Heart left ventricle (tissue), 16 donors: Measurements from ENCODE around the gene CRY2. TPM values are rescaled to one million over a fixed set of nuclear protein-coding genes. Genes with fewer than 3 reads are reported as not detected.
A peak's percentile ranks its signal among the peaks of the same experiment; 100 is the strongest.

Experiments used
- ATAC-seq, 4 donors: fragments of 200-7000 bp; cut with Tn5 transposase; one replicate each; pipeline ENCODE4 v1.9.1; 2020 to 2022; ENCODE audit warnings: moderate library complexity in 4 of 4, mild to moderate bottlenecking in 3 of 4, moderate number of reproducible peaks in 1 of 4
- DNase-seq, 5 donors: peaks; one replicate each; pipeline ENCODE4 v3.0.0-alpha.2; 2020
- H3K27ac ChIP-seq, 12 donors: fragments of 200-600 bp; sonication (generic) in 4 of 12; one replicate each; pipeline versions ENCODE4 v1.5.0 to v1.8.0; 2016 to 2022; ENCODE audit warnings: mild to moderate bottlenecking in 2 of 12
- H3K27me3 ChIP-seq, 9 donors: fragments of 200-600 bp; sonication (generic) in 2 of 9; one replicate each; pipeline versions ENCODE4 v1.5.1 to v1.8.0; 2016 to 2022; ENCODE audit warnings: mild to moderate bottlenecking in 3 of 9
- H3K36me3 ChIP-seq, 9 donors: fragments of 200-600 bp; sonication (generic) in 2 of 9; one replicate each; pipeline versions ENCODE4 v1.5.0 to v1.8.0; 2018 to 2022; ENCODE audit warnings: mild to moderate bottlenecking in 2 of 9
- H3K4me1 ChIP-seq, 12 donors: fragments of 200-600 bp; sonication (generic) in 4 of 12; one replicate each; pipeline versions ENCODE4 v1.5.0 to v1.8.0; 2016 to 2022; ENCODE audit warnings: mild to moderate bottlenecking in 3 of 12
- H3K4me3 ChIP-seq, 12 donors: fragments of 200-600 bp; sonication (generic) in 4 of 12; one replicate each; pipeline versions ENCODE4 v1.5.0 to v1.8.0; 2017 to 2022; ENCODE audit warnings: mild to moderate bottlenecking in 9 of 12, moderate library complexity in 4 of 12
- H3K9me3 ChIP-seq, 12 donors: fragments of 200-600 bp; sonication (generic) in 4 of 12; one replicate each; pipeline versions ENCODE4 v1.5.0 to v1.8.0; 2016 to 2022; ENCODE audit warnings: mild to moderate bottlenecking in 1 of 12
- CTCF ChIP-seq, 12 donors: fragments of 200-600 bp; sonication (generic) in 4 of 12; IDR thresholded peaks; one replicate each; pipeline versions ENCODE4 v1.5.0 to v1.8.0; 2018 to 2022; ENCODE audit warnings: antibody characterized with exemption in 12 of 12, mild to moderate bottlenecking in 5 of 12
- POLR2A ChIP-seq, 2 donors: fragments of 450-650 bp; IDR thresholded peaks; one replicate each; pipeline ENCODE4 v1.6.1; 2017; ENCODE audit warnings: antibody characterized with exemption in 2 of 2, mild to moderate bottlenecking in 2 of 2, moderate library complexity in 2 of 2
- WGBS, 4 donors: extraction: QIAGEN DNeasy Blood & Tissue Kit in 2 of 4; methylation state at CpG; one replicate each; pipeline versions ENCODE4 v1.1.5 to v1.1.7; 2013 to 2018; 5-methylcytosine and 5-hydroxymethylcytosine counted together
- intact Hi-C, 10 donors: fragments of 100-400 bp; cut with DNase I; formaldehyde crosslinking; loops; one replicate each; pipeline versions ENCODE4 v1.11.1 to v1.14.2; 2022
- polyA plus RNA-seq, 2 donors: library from polyadenylated mRNA; stranded (reverse); fragments of 200-250 nt; gene quantifications; one replicate each; pipeline ENCODE4 v1.2.3, GENCODE V29; 2013
- total RNA-seq, 9 donors: library from RNA; depleted of rRNA in 2 of 9; stranded (reverse); fragments of >200 nt in 2 of 9; fragmentation: NEBNext Ultra II Directional in 3 of 9; extraction: Animal tissue kit (Norgen Biotek cat#: 25700) in 3 of 9; gene quantifications; one replicate each; pipeline versions ENCODE4 v1.1.0 to v1.2.4, GENCODE V29; 2016 to 2023
- donor health status: ischemic (EF 13 %, LVEDD 7.1; RV severe dilation, severe dysfunction).
- donor health status: healthy with polysubstance abuse.
- donor health status: DM: no; HTN: yes; CAD: no.
- donor health status: DM: no; HTN: no; CAD: no.
- donor health status: ischemic (EF 25% LVEDD 6.9; RV normal size, moderate dysfunction).
- donor health status: ischemic (EF 25% LVEDD 5.7; RV mildly dilated, moderate dysfunction).
- donor health status: healthy.
- donor health status: DM: yes; HTN: yes; CAD: no.
- donor health status: ischemic (EF 35%, LVEDD 5.7; RV mildly dilated, moderate dysfunction).
- donor health status: nonischemic (EF 11% LVEDD 7.7; RV severe dilation, severe dysfunction).
- donor health status: DM: yes; HTN: yes; CAD: no.
- donor health status: PGD.
- donor health status: ischemic (EF 29% LVEDD 5.4; RV normal size, mild dysfunction).
- donor health status: nonischemic (EF 23%, LVEDD 6.1; RV moderate dilation, normal function).

Gene CRY2
- total and polyA plus RNA-seq, 11 donors = 23.2 to 132 (median 70.3) TPM

DNA sequence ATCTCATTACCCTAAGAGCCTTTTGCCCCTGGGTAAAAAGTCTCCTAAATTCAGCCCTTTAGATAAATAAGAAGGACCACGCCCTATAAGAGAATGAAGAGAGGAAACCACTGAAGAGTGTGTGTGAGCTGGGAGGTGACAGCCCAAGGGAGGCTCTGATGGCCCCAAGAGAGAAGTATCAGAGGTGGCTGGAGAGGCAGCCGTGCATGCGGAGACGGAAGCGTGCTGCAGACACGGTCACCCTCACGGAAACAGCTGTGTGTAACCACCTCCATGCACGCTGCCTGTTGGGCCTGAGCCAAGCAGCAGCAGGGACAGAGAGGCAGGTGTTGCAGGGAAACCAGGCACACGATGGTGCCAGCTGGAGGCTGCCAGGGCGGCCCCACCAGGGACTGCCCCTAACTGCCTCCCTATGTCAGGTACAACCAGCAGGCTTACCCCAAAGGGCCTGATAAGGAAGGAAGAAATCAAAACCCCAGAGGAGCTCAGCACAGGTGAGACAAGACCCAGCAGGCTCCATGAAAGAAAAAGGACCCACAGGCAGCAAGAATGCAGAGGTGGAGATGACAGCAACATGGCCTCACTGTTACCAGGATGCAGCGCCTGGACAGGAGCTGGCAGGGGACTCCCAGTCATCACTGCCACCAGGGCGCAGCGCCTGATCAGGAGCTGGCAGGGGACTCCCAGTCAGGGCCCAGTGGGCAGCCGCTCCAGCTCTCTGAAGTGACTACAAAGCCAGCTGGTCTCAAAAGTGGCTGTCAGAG is 82.9 kb downstream of the CRY2 start:
- Histone ChIP-seq H3K9me3 (no peaks in the 10 kb centered on the region), H3K4me3 (no peak overlapping the region), H3K27me3 (peaks cover 0 to 4% (median 0%) of the 10 kb centered on the region in 9 donors), H3K4me1 (peaks cover 0 to 28% (median 7%) of the 10 kb centered on the region in 12 donors), H3K27ac (peak overlapping the region in 2 of 12 donors; percentile 44 to 70), H3K36me3 (peaks cover 0 to 43% (median 37%) of the 10 kb centered on the region in 9 donors)
- peak; percentile 72 to 86 (median 77) for ATAC-seq
- intact Hi-C loops = no loop called here
- DNase-seq = peak in 4 of 5 donors; percentile 42 to 73 (median 58)
- peak in 1 of 12 donors; percentile 7 for TF ChIP-seq CTCF (IDR thresholded peaks at IDR 0.05)
- TF ChIP-seq POLR2A (IDR thresholded peaks at IDR 0.05) = no peak
- WGBS, 4 donors = 57 to 70% (median 60%) methylated on average over 13 to 14 of the region's 14 CpGs

DNA sequence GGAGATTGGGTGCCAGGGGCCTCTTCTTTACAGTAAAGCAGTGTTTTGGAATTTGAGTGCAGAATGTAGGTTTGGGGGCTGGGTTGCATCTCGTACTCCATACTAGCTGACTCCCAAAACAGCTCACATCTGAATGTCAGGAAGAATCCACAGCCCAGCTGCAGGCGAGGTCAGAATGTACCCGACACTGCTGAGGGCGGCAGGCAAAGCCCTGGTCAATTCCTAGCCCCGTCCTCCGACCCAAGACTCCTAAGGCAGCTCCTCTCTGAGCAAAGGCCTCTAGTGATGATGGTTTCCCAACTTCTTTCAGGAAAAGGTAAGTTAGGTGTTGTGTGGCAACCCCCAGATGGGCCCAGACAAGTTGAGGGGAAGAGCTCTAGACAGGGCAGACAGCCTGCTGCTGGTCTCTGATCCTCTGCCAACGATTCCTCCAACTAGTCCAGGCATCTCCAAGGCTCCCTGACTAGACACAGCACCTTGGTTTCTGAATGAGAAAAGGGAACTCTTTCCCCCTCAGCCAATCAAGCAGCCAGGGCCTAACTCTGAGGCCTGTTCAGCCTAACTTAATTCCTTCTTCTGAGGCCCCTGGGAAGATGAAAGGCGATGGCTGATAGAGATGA is 83.8 kb downstream of the CRY2 start:
- DNase-seq (no peak), ATAC-seq (no peak)
- no peak for TF ChIP-seq CTCF (IDR thresholded peaks at IDR 0.05)
- no peak for TF ChIP-seq POLR2A (IDR thresholded peaks at IDR 0.05)
- peak overlapping the region in 2 of 12 donors; percentile 44 to 70 for H3K27ac ChIP-seq
- no peak overlapping the region for H3K4me3 ChIP-seq
- peaks cover 0 to 28% (median 7%) of the 10 kb centered on the region in 12 donors for H3K4me1 ChIP-seq
- intact Hi-C loops = no loop called here
- no peaks in the 10 kb centered on the region for H3K9me3 ChIP-seq
- peaks cover 0 to 52% (median 45%) of the 10 kb centered on the region in 9 donors for H3K36me3 ChIP-seq
- 74 to 86% (median 81%) methylated on average over 8 of the region's 8 CpGs for WGBS, 4 donors
- peaks cover 0 to 3% (median 0%) of the 10 kb centered on the region in 9 donors for H3K27me3 ChIP-seq

GRCh38 chr11:45931739-45932138 is 84.5 kb downstream of the CRY2 start:
- intact Hi-C loops = no loop called here
- H3K36me3 ChIP-seq = peaks cover 0 to 59% (median 52%) of the 10 kb centered on the region in 9 donors
- H3K4me1 ChIP-seq = peaks cover 0 to 28% (median 7%) of the 10 kb centered on the region in 12 donors
- H3K9me3 ChIP-seq = no peaks in the 10 kb centered on the region
- DNase-seq (no peak), ATAC-seq (no peak)
- H3K27me3 ChIP-seq = no peaks in the 10 kb centered on the region
- WGBS, 4 donors = 91 to 100% (median 92%) methylated on average over 3 to 10 of the region's 10 CpGs
- no peak overlapping the region for H3K4me3 ChIP-seq
- no peak for TF ChIP-seq CTCF (IDR thresholded peaks at IDR 0.05)
- TF ChIP-seq POLR2A (IDR thresholded peaks at IDR 0.05) = no peak
- no peak overlapping the region for H3K27ac ChIP-seq

- Histone ChIP-seq H3K36me3 (peaks cover 0 to 63% (median 57%) of the 10 kb centered on the region in 9 donors), H3K4me3 (no peak overlapping the region), H3K27me3 (no peaks in the 10 kb centered on the region), H3K9me3 (no peaks in the 10 kb centered on the region), H3K27ac (no peak overlapping the region), H3K4me1 (peaks cover 0 to 28% (median 7%) of the 10 kb centered on the region in 12 donors)
- DNase-seq (no peak), ATAC-seq (no peak)
- intact Hi-C loops = no loop called here
- TF ChIP-seq CTCF (IDR thresholded peaks at IDR 0.05) = no peak
- TF ChIP-seq POLR2A (IDR thresholded peaks at IDR 0.05) = no peak
- 86 to 88% (median 87%) methylated on average over 8 of the region's 8 CpGs for WGBS, 4 donors
Measured at GRCh38 chr11:45932217-45932616, 84.9 kb downstream of the CRY2 start.
